Spleen (tissue), 11 donors: ENCODE results near the gene C10orf67. TPM values are rescaled to one million over a fixed set of nuclear protein-coding genes. Genes with fewer than 3 reads are reported as not detected.
"Not testable (repeated sequence)": the region's sequence is repeated elsewhere in the genome, so short reads cannot be mapped to it uniquely, and the experiment has no call there.

Experiments used
- DNase-seq: peaks from one replicate; pipeline ENCODE4 v3.0.0-alpha.2; 2020
- H3K27ac ChIP-seq, 8 donors: fragments of 200-600 bp; sonication (generic) in 7 of 8; 1 replicate in 4 of 8; 2 replicates in 4 of 8; pipeline versions ENCODE4 v1.5.0 to v1.8.0; 2016 to 2021; ENCODE audit warnings: inconsistent platforms in 4 of 8, mild to moderate bottlenecking in 4 of 8, moderate library complexity in 1 of 8
- H3K27me3 ChIP-seq, 7 donors: fragments of 200-600 bp; sonication (generic) in 6 of 7; replicated peaks in 1 of 7; 1 replicate in 4 of 7; 2 replicates in 3 of 7; pipeline versions ENCODE4 v1.5.0 to v1.8.0; 2016 to 2021; ENCODE audit warnings: inconsistent platforms in 3 of 7, mild to moderate bottlenecking in 1 of 7
- H3K36me3 ChIP-seq, 6 donors: fragments of 200-600 bp; sonication (generic) in 5 of 6; 1 replicate in 4 of 6; 2 replicates in 2 of 6; pipeline versions ENCODE4 v1.5.0 to v1.8.0; 2016 to 2021; ENCODE audit warnings: inconsistent platforms in 2 of 6
- H3K4me1 ChIP-seq, 6 donors: fragments of 200-600 bp; sonication (generic) in 5 of 6; 1 replicate in 3 of 6; 2 replicates in 3 of 6; pipeline versions ENCODE4 v1.5.0 to v1.8.0; 2016 to 2021; ENCODE audit warnings: inconsistent platforms in 3 of 6
- H3K4me3 ChIP-seq, 8 donors: fragments of 200-600 bp; sonication (generic) in 7 of 8; 1 replicate in 4 of 8; 2 replicates in 4 of 8; pipeline versions ENCODE4 v1.5.0 to v1.8.0; 2016 to 2021; ENCODE audit warnings: inconsistent platforms in 4 of 8, mild to moderate bottlenecking in 4 of 8, moderate library complexity in 2 of 8
- H3K9me3 ChIP-seq, 8 donors: fragments of 200-600 bp; sonication (generic) in 7 of 8; 1 replicate in 4 of 8; 2 replicates in 4 of 8; pipeline versions ENCODE4 v1.5.0 to v1.8.0; 2016 to 2021; ENCODE audit warnings: inconsistent platforms in 4 of 8
- POLR2A ChIP-seq, 3 donors: fragments of 450-650 bp; IDR thresholded peaks; one replicate each; pipeline ENCODE4 v1.5.1; 2017; ENCODE audit warnings: antibody characterized with exemption in 3 of 3, mild to moderate bottlenecking in 1 of 3
- POLR2AphosphoS5 ChIP-seq, 3 donors: sonication (generic); formaldehyde crosslinking; IDR thresholded peaks; one replicate each; pipeline ENCODE4 v1.5.1; 2017; ENCODE audit warnings: antibody characterized with exemption in 3 of 3
- WGBS, 5 donors: extraction: QIAGEN DNeasy Blood & Tissue Kit in 3 of 5; methylation state at CpG; one replicate each; pipeline versions ENCODE4 v1.1.5 to v1.1.7; 2013 to 2018; 5-methylcytosine and 5-hydroxymethylcytosine counted together
- intact Hi-C: fragments of 100-400 bp; cut with DNase I; formaldehyde crosslinking; loops from one replicate; pipeline ENCODE4 v1.15.0; 2023; ENCODE audit warnings: low total_unique reads
- polyA plus RNA-seq, 3 donors: library from polyadenylated mRNA; stranded (reverse); fragments of 200-250 nt; gene quantifications; one replicate each; pipeline ENCODE4 v1.2.1, GENCODE V29; 2013
- total RNA-seq, 7 donors: library from RNA; depleted of rRNA in 3 of 7; stranded (reverse); fragments of >200 nt in 3 of 7; fragmentation: NEBNext Ultra II Directional in 4 of 7; extraction: Animal tissue kit (Norgen Biotek cat#: 25700) in 4 of 7; gene quantifications; one replicate each; pipeline versions ENCODE4 v1.1.0 to v1.2.1, GENCODE V29; 2016 to 2021
- TF ChIP-seq, protein P1 (sequence below), 11 experiments: fragments of 200-600 bp in 7 of 11; fragments of 450-650 bp in 4 of 11; sonication (generic) in 4 of 11; IDR thresholded peaks in 8 of 11; conservative IDR thresholded peaks in 3 of 11; 1 replicate in 7 of 11; 2 replicates in 4 of 11; pipeline versions ENCODE4 v1.4.0 to v1.8.0; 2016 to 2021; ENCODE audit warnings: antibody characterized with exemption in 11 of 11, inconsistent platforms in 4 of 11, mild to moderate bottlenecking in 1 of 11
- donor health status: healthy with polysubstance abuse.
- donor health status: DM: no; HTN: no; CAD: no; lungs with moderate emphysema.
- donor health status: DM: no; HTN: no; CAD: no.
- donor health status: Bipolar disorder and iron deficiency.
- donor health status: healthy.
- donor health status: DM: no; HTN: no; CAD: no.
- donor health status: DM: yes; HTN: yes; CAD: no.

C10orf67 gene
- total and polyA plus RNA-seq, 10 donors: 0.02 to 0.32 (median 0.21) TPM; not detected in 4

DNA sequence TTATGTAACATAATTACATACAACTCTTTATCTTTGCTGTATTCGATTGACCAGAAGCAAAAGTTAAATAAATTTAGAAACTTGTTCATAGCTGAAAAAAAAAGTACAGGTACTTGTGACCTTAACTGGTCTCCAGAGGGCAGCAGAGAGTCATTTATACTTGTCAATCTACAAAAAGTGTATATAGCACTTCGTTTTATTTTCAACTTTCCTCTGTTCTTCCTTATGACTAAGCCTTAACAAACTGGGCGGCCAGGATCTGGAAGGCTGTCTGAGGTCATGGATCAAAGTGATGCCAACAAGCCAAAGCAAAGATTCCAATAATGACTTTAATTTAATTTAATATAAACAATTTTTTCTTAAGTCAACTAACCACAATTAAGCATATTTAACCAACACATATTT, 29.8 kb downstream of the C10orf67 start:
- DNase-seq: no peak
- no peaks in the 10 kb centered on the region for H3K27me3 ChIP-seq
- WGBS, 5 donors: 1 to 9% (median 3%) methylated on average over 3 of the region's 3 CpGs
- no peaks in the 10 kb centered on the region for H3K36me3 ChIP-seq
- TF ChIP-seq, protein P1, sequence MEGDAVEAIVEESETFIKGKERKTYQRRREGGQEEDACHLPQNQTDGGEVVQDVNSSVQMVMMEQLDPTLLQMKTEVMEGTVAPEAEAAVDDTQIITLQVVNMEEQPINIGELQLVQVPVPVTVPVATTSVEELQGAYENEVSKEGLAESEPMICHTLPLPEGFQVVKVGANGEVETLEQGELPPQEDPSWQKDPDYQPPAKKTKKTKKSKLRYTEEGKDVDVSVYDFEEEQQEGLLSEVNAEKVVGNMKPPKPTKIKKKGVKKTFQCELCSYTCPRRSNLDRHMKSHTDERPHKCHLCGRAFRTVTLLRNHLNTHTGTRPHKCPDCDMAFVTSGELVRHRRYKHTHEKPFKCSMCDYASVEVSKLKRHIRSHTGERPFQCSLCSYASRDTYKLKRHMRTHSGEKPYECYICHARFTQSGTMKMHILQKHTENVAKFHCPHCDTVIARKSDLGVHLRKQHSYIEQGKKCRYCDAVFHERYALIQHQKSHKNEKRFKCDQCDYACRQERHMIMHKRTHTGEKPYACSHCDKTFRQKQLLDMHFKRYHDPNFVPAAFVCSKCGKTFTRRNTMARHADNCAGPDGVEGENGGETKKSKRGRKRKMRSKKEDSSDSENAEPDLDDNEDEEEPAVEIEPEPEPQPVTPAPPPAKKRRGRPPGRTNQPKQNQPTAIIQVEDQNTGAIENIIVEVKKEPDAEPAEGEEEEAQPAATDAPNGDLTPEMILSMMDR (IDR thresholded peaks at IDR 0.05 in 8 of 11, conservative IDR thresholded peaks at IDR 0.05 in 3 of 11): peak; percentile 12 to 80 (median 67)
- no peak for TF ChIP-seq POLR2AphosphoS5 (IDR thresholded peaks at IDR 0.05)
- intact Hi-C loops: loop anchor here (5.0 to 10.0 kb wide), 3 partner anchors 212 to 880 kb away; no protein-coding TSS in a partner anchor
- no peak overlapping the region for H3K4me3 ChIP-seq
- H3K9me3 ChIP-seq: peaks cover 0 to 12% (median 3%) of the 10 kb centered on the region in 8 donors
- H3K4me1 ChIP-seq: peaks cover 0 to 6% (median 0%) of the 10 kb centered on the region in 6 donors
- H3K27ac ChIP-seq: no peak overlapping the region

DNA sequence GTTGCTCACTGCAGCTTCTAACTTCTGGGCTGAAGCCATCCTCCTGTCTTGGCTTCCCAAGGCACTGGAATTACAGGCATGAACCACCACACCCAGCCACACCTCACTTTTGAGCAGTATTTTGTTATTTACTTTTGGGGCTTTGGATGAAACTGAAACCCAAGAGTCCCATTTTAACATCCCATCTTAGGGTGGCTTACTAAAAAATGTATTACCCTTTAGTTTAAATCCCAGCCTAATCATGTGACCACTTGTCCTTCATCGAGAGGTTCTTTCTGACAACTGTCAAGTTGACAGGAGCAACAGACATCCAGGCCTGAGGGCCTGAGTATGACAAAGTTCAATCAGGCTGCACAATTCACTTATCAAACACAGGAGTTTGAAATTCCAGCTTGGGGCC, 33.6 kb downstream of the C10orf67 start:
- no peak for TF ChIP-seq POLR2A (IDR thresholded peaks at IDR 0.05)
- TF ChIP-seq, protein P1 (IDR thresholded peaks at IDR 0.05 in 8 of 11, conservative IDR thresholded peaks at IDR 0.05 in 3 of 11): no peak
- Histone ChIP-seq H3K9me3 (no peaks in the 10 kb centered on the region), H3K4me1 (peaks cover 0 to 6% (median 0%) of the 10 kb centered on the region in 6 donors), H3K36me3 (no peaks in the 10 kb centered on the region), H3K27me3 (no peaks in the 10 kb centered on the region), H3K27ac (no peak overlapping the region), H3K4me3 (no peak overlapping the region)
- intact Hi-C loops: loop anchor here (5.0 to 10.0 kb wide), 2 partner anchors 216 to 884 kb away; no protein-coding TSS in a partner anchor
- 80 to 93% (median 91%) methylated on average over 1 of the region's 1 CpG for WGBS, 5 donors
- DNase-seq: no peak

GRCh38 chr10:23310404-23310803, 34.2 kb downstream of the C10orf67 start:
- Histone ChIP-seq H3K9me3 (no peaks in the 10 kb centered on the region), H3K4me1 (peaks cover 0 to 6% (median 0%) of the 10 kb centered on the region in 6 donors), H3K36me3 (no peaks in the 10 kb centered on the region), H3K27ac (no peak overlapping the region), H3K4me3 (no peak overlapping the region), H3K27me3 (no peaks in the 10 kb centered on the region)
- DNase-seq: no peak
- intact Hi-C loops: loop anchor here (5.0 to 10.0 kb wide), 2 partner anchors 217 to 884 kb away; no protein-coding TSS in a partner anchor
- TF ChIP-seq POLR2A (IDR thresholded peaks at IDR 0.05): no peak
- TF ChIP-seq POLR2AphosphoS5 (IDR thresholded peaks at IDR 0.05): no peak
- TF ChIP-seq, protein P1 (IDR thresholded peaks at IDR 0.05 in 8 of 11, conservative IDR thresholded peaks at IDR 0.05 in 3 of 11): no peak
- 17 to 36% (median 26%) methylated on average over 1 of the region's 1 CpG for WGBS, 5 donors

DNA sequence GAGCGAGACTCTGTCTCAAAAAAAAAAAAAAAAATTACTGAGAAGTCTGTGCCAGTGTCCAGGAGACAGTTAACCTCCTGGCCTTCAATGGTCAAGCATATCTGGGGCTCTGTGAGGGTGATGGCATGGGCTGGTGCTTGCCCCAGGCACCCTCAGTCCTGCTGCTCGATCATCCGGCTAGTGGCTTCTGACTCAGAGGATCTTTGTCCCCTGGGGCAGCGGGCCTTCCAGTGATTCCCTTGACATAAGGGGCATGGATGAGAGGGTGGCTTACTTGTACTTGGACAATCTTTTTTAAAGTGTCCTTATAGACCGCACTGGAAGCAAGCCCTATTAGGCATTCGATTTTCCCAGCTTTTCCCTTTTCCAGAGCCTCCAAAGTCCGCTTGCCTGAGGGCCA, 44.6 kb downstream of the C10orf67 start:
- H3K27me3 ChIP-seq, H3K27ac ChIP-seq, H3K36me3 ChIP-seq, DNase-seq, intact Hi-C loops, H3K9me3 ChIP-seq, H3K4me1 ChIP-seq, H3K4me3 ChIP-seq: not testable (repeated sequence)
- 80 to 95% (median 85%) methylated on average over 7 of the region's 7 CpGs for WGBS, 5 donors
